B cell (primary cell): ENCODE results near the gene LRG1.

Experiments
- CTCF ChIP-seq: fragments of 200-600 bp; IDR thresholded peaks from one replicate; pipeline ENCODE4 v1.8.0; 2022; ENCODE audit warnings: antibody characterized with exemption, mild to moderate bottlenecking
- EZH2 ChIP-seq: IDR thresholded peaks from 2 replicates; pipeline ENCODE4 v1.6.1; 2012; ENCODE audit warnings: borderline replicate concordance, low read depth, mild to moderate bottlenecking, moderate library complexity, low read length; ENCODE audit not compliant: insufficient read depth, poor library complexity, severe bottlenecking

GRCh38 chr19:4552525-4552819 is 12.6 kb upstream of the LRG1 start:
- no peak for TF ChIP-seq CTCF
- no peak for TF ChIP-seq EZH2
